Subcutaneous abdominal adipose tissue (tissue), 5 donors: Measurements from ENCODE around the gene CHMP1A.
"Not testable (repeated sequence)": the region's sequence is repeated elsewhere in the genome, so short reads cannot be mapped to it uniquely, and the experiment has no call there.

Experiments
- H3K27ac ChIP-seq: one replicate; pipeline ENCODE4 v1.7.0; 2013; ENCODE audit warnings: low read depth, mild to moderate bottlenecking, inconsistent platforms, low read length, moderate library complexity
- H3K27me3 ChIP-seq, 5 donors: one replicate each; pipeline ENCODE4 v1.7.0; 2013; ENCODE audit warnings: low read length in 5 of 5, inconsistent platforms in 1 of 5; ENCODE audit not compliant: control insufficient read depth in 5 of 5, insufficient read depth in 4 of 5
- H3K36me3 ChIP-seq, 5 donors: one replicate each; pipeline ENCODE4 v1.7.0; 2013; ENCODE audit warnings: low read length in 5 of 5; ENCODE audit not compliant: control insufficient read depth in 5 of 5, insufficient read depth in 5 of 5
- H3K4me1 ChIP-seq, 5 donors: one replicate each; pipeline ENCODE4 v1.7.0; 2013; ENCODE audit warnings: low read length in 5 of 5, mild to moderate bottlenecking in 3 of 5, moderate library complexity in 1 of 5; ENCODE audit not compliant: control insufficient read depth in 5 of 5, insufficient read depth in 5 of 5
- H3K4me3 ChIP-seq, 5 donors: one replicate each; pipeline ENCODE4 v1.7.0; 2013; ENCODE audit warnings: low read length in 5 of 5, low read depth in 1 of 5
- H3K9ac ChIP-seq, 5 donors: one replicate each; pipeline ENCODE4 v1.7.0; 2013; ENCODE audit warnings: low read length in 5 of 5, mild to moderate bottlenecking in 4 of 5, moderate library complexity in 3 of 5
- H3K9me3 ChIP-seq, 5 donors: one replicate each; pipeline ENCODE4 v1.7.0; 2013; ENCODE audit warnings: low read length in 5 of 5; ENCODE audit not compliant: control insufficient read depth in 5 of 5
- donor health status: healthy.
- donor health status: healthy.
- donor health status: healthy.
- donor health status: healthy.
- donor health status: healthy.

Gene CHMP1A

GRCh38 chr16:89691986-89692569 is 34.6 kb upstream of the CHMP1A start:
- Histone ChIP-seq H3K9ac (no peak overlapping the region), H3K36me3 (peaks cover 0 to 59% (median 52%) of the 10 kb centered on the region in 5 donors), H3K4me1 (peaks cover 0 to 8% (median 8%) of the 10 kb centered on the region in 5 donors), H3K27me3 (no peaks in the 10 kb centered on the region), H3K27ac (no peak overlapping the region), H3K4me3 (no peak overlapping the region), H3K9me3 (no peaks in the 10 kb centered on the region)

- Histone ChIP-seq H3K27me3 (no peaks in the 10 kb centered on the region), H3K9ac (no peak overlapping the region), H3K4me1 (peaks cover 0 to 10% (median 10%) of the 10 kb centered on the region in 5 donors), H3K36me3 (peaks cover 0 to 54% (median 52%) of the 10 kb centered on the region in 5 donors), H3K9me3 (no peaks in the 10 kb centered on the region), H3K27ac (no peak overlapping the region), H3K4me3 (no peak overlapping the region)
Measured at GRCh38 chr16:89691231-89691985, 33.9 kb upstream of the CHMP1A start.

- H3K36me3 ChIP-seq: peaks cover 0 to 48% (median 45%) of the 10 kb centered on the region in 5 donors
Measured at GRCh38 chr16:89690392-89690901, 32.9 kb upstream of the CHMP1A start.

GRCh38 chr16:89689621-89690020 is 32.1 kb upstream of the CHMP1A start:
- not testable (repeated sequence) for H3K9me3 ChIP-seq, H3K4me3 ChIP-seq, H3K27ac ChIP-seq, H3K27me3 ChIP-seq, H3K9ac ChIP-seq
- Histone ChIP-seq H3K36me3 (peaks cover 0 to 42% (median 38%) of the 10 kb centered on the region in 5 donors), H3K4me1 (peaks cover 0 to 13% (median 10%) of the 10 kb centered on the region in 5 donors)

More at GRCh38 chr16:89690392-89690901, 32.9 kb upstream of the CHMP1A start:
- Histone ChIP-seq H3K4me1 (peaks cover 0 to 13% (median 10%) of the 10 kb centered on the region in 5 donors), H3K9ac (no peak overlapping the region), H3K9me3 (no peaks in the 10 kb centered on the region), H3K4me3 (no peak overlapping the region), H3K27ac (no peak overlapping the region), H3K27me3 (no peaks in the 10 kb centered on the region)

GRCh38 chr16:89689142-89689541 is 31.6 kb upstream of the CHMP1A start:
- peaks cover 0 to 5% (median 0%) of the 10 kb centered on the region in 5 donors for H3K9me3 ChIP-seq
- no peak overlapping the region for H3K9ac ChIP-seq
- no peak overlapping the region for H3K4me3 ChIP-seq
- H3K36me3 ChIP-seq: peaks cover 0 to 38% (median 34%) of the 10 kb centered on the region in 5 donors
- H3K4me1 ChIP-seq: peaks cover 0 to 13% (median 10%) of the 10 kb centered on the region in 5 donors
- H3K27me3 ChIP-seq: no peaks in the 10 kb centered on the region
- H3K27ac ChIP-seq: no peak overlapping the region

- peaks cover 0 to 5% (median 0%) of the 10 kb centered on the region in 5 donors for H3K9me3 ChIP-seq
- no peak overlapping the region for H3K9ac ChIP-seq
Measured at GRCh38 chr16:89688395-89688794, 30.9 kb upstream of the CHMP1A start.

GRCh38 chr16:89687092-89687940 is 29.8 kb upstream of the CHMP1A start:
- H3K4me1 ChIP-seq: peaks cover 0 to 13% (median 10%) of the 10 kb centered on the region in 5 donors
- H3K9ac ChIP-seq: peak overlapping the region; percentile 48 to 92 (median 78)
- H3K27me3 ChIP-seq: no peaks in the 10 kb centered on the region
- H3K27ac ChIP-seq: peak overlapping the region; percentile 76
- peaks cover 0 to 26% (median 19%) of the 10 kb centered on the region in 5 donors for H3K36me3 ChIP-seq
- H3K4me3 ChIP-seq: peak overlapping the region; percentile 80 to 90 (median 87)
- H3K9me3 ChIP-seq: peaks cover 0 to 5% (median 0%) of the 10 kb centered on the region in 5 donors

More at GRCh38 chr16:89688395-89688794, 30.9 kb upstream of the CHMP1A start:
- no peak overlapping the region for H3K27ac ChIP-seq
- H3K4me1 ChIP-seq: peaks cover 0 to 13% (median 10%) of the 10 kb centered on the region in 5 donors
- H3K4me3 ChIP-seq: no peak overlapping the region
- peaks cover 0 to 30% (median 26%) of the 10 kb centered on the region in 5 donors for H3K36me3 ChIP-seq
- no peaks in the 10 kb centered on the region for H3K27me3 ChIP-seq

- H3K4me3 ChIP-seq: peak within 1 kb of the TSS; percentile 80 to 90 (median 87)
- no peaks in the 10 kb centered on the region for H3K27me3 ChIP-seq
- H3K9ac ChIP-seq: peak within 1 kb of the TSS; percentile 48 to 92 (median 78)
- peak within 1 kb of the TSS; percentile 76 for H3K27ac ChIP-seq
- H3K36me3 ChIP-seq: peaks cover 0 to 19% (median 13%) of the 10 kb centered on the region in 5 donors
- H3K4me1 ChIP-seq: peaks cover 0 to 13% (median 10%) of the 10 kb centered on the region in 5 donors
- peaks cover 0 to 5% (median 0%) of the 10 kb centered on the region in 5 donors for H3K9me3 ChIP-seq
Measured at GRCh38 chr16:89686520-89687091, 29.1 kb upstream of the CHMP1A start, which contains the start of gene CDK10. Gene CDK10 (plus strand): TSS chr16:89686689. CDS start chr16:89686711, 22 bp downstream.

- Histone ChIP-seq H3K36me3 (peaks cover 0 to 14% (median 8%) of the 10 kb centered on the region in 5 donors), H3K4me1 (peaks cover 0 to 13% (median 10%) of the 10 kb centered on the region in 5 donors), H3K27ac (no peak overlapping the region), H3K27me3 (no peaks in the 10 kb centered on the region), H3K9me3 (peaks cover 0 to 5% (median 0%) of the 10 kb centered on the region in 5 donors), H3K9ac (no peak overlapping the region), H3K4me3 (no peak overlapping the region)
Measured at GRCh38 chr16:89685916-89686315, 28.4 kb upstream of the CHMP1A start.
